AML-193 (cell line): ENCODE measurements around the gene ZNF600.
"Not testable (repeated sequence)": the region's sequence is repeated elsewhere in the genome, so short reads cannot be mapped to it uniquely, and the experiment has no call there.

Source experiments
- DNase-seq, 2 experiments: peaks; one replicate each; lab custom pipeline; 2025; lab: John Stamatoyannopoulos, UW

ZNF600 gene

GRCh38 chr19:52786464-52787354 is at the start of gene ZNF600:
TSS of gene ZNF600 (minus strand) at chr19:52786791. CDS start at chr19:52778888, 7,903 bp downstream.
- DNase-seq = peak; percentile 52 to 62

DNA sequence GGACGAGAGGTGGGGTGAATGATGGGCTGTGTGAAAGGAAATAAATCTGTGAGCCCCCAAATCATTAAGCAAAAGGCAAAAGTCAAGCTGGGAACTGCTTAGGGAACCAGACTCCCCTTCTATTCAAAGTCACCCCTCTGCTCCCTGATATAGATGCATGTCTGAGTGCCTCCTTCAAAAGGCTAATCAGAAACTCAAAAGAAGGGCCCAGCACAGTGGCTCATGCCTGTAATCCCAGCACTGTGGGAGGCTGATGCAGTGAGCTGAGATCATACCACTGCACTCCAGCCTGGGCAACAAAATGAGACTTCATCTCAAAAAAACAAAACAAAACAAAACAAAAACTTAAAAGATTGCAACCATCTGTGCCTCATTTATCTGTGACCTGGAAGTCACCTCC is 47.7 kb upstream of the ZNF600 start:
- not testable (repeated sequence) for DNase-seq

GRCh38 chr19:52833541-52833940 is 47.0 kb upstream of the ZNF600 start:
- DNase-seq = not testable (repeated sequence)

GRCh38 chr19:52829866-52830265 is 43.3 kb upstream of the ZNF600 start:
- DNase-seq = not testable (repeated sequence)

DNA sequence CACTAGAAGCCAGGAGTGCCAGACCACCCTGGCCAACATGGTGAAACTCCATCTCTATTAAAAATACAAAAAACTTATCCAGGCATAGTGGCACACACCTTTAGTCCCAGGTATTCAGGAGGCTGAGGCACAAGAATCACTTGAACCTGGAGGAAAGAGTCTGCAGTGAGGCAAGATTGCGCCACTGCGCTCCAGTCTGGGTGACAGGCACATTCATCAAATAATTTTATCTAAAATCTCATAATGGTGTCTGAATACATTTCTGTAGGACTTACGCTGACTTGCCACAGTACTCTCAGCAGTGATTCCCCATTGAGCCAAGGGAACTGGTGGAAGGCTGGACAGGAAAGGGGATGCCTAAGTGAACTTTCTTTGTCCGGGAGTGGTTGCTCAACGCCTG is 39.2 kb upstream of the ZNF600 start:
- DNase-seq = no peak

DNA sequence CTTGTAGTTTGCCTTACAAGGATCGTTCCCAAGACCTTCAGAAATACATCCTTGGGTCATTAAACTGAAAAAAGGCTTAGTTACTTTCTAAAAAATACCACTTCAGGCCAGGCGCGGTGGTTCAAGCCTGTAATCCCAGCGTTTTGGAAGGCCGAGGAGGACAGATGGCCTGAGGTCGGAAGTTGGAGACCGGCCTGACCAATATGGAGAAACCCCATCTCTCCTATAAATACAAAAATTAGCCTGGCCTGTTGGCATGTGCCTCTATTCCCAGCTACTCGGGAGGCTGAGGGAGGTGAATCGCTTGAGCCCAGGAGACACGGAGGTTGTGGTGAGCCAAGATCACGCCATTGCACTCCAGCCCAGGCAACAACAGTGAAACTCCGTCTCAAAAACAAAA is 37.1 kb upstream of the ZNF600 start:
- no peak for DNase-seq

DNA sequence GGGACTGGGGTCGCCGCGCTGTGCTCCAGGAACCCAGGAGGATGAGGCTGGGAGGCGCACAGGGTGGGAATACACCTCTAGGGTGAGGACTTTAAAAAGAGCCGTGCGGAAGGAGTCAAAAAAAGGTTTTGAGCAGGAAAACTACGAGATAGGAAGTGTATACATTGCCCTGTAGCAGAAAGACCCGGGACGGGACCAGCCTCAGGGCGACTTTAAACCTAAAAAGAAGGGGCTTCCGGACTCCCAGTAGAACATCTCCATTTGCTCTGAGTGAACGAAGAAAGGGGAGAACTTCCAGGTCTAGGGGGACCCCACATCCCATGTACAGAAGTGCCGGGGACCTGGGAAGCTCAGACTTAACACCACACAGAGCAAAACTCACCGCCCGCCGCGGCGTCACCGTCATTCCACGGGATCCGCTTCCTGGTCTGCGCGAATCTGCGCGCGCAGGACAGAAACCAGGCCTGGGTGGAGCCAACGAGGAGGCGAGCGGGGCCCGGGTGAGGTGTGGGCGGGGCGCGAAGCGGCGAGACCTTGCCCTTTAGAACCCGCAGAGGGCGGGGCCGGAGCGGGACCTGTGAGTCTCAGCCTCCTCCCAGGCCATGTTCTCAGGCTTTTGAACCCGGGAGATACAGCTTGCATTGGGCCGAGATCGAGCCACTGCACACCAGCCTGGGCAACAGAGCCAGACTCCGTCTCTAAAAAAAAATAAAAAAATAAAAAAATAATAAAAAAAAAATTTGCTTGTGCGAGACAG is 34.8 kb upstream of the ZNF600 start, which contains the start of gene ZNF28:
ZNF28 (minus strand) TSS at position 430 of the 757 bp plus-strand sequence. CDS start 3,675 bp downstream, outside the sequence.
- peak; percentile 26 to 36 for DNase-seq

DNA sequence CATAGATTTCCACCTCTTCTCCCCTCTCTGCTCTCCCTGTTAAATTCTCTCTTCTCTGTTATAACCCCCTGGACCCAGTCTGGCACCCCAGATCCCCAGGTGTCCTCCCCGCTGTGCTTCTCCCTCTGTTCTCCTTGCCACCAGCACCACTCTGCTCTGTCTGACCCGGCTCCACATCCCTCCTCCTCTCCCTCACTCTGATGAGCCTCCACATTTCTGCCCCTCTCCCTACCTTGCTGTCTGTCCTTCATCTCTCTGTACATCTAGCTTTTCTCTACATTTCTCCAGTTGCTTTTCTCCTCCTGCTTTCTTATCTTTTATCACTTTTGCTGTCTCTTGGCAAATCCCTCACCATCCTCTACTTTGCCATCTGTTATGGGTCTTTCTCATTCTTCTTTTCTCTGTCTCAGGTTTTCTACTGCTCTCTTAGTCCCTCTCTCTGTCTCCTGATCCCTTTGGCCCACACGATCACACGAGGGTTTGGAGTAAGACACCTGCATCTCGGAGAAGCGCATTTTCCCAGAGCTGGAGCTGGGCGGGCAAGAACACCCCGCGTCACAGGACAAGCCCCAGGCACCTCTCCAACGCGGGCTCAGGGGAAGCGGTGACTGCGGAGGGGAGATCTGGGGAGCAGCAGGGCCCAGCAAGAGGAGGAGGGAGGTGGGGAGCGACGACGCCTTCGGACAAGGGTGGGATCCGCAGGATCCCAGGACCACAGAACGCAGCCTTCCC is 34.0 kb upstream of the ZNF600 start:
- not testable (repeated sequence) for DNase-seq

DNA sequence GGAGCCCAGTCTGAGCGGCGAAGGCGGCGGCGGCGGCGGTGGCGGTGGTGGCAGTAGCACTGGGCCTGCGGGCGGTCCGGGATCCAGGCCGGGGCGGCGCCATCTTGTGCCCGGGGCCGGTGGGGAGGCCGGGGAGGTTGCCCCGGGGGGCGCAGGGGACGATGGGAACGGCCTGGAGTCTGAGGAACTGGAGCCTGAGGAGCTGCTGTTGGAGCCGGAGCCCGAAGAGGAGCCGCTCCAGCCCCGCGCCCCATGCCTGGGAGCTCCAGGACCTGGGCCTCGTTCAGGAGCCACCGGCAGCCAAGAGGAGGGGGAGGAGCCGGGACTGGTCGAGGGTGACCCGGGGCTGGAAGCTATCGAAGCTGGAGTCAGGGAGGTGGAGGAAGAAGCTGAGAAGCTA is 23.2 kb upstream of the ZNF600 start:
- no peak for DNase-seq

DNA sequence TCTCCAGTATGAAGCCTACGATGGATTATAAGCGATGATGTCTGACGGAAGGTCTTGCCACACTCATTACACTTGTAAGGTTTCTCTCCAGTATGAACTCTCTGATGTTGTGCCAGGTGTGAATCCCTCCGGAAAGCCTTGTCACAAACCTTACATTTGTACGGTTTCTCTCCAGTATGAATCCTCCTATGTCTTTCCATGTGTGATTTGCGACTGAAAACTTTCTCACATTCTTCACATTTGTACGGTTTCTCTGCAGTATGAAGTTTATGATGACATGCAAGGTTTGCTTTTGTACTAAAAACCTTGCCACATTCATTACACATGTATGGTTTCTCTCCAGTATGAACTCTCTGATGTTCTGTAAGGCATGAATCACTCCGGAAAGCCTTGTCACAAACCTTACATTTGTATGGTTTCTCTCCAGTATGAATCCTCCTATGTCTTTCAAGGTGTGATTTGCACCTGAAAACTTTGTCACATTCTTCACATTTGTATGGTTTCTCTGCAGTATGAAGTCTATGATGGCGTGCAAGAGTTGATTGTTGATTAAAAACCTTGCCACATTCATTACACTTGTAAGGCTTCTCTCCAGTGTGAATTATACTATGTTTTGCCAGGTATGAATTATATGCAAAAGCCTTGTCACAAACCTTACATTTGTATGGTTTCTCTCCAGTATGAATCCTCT is 13.5 kb upstream of the ZNF600 start:
- not testable (repeated sequence) for DNase-seq

DNA sequence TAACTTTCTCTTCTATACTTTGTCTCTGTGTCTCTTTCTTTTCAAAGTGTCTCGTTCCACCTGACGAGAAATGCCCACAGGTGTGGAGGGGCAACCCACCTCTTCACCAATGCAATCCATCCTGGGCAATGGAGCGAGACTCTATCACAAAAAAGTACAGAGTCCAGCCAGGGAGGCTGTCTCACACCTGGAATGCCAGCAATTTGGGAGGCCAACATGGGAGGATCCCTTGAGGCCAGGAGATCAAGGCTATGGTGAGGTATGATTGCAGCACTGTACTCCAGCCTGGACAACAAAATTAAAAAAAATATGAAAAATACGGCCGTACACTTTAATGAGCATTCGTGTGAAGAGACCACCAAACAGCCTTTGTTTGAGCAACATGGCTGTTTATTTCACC is 2.8 kb upstream of the ZNF600 start:
- no peak for DNase-seq

GRCh38 chr19:52786078-52786463 is 520 bp downstream of the ZNF600 start:
- DNase-seq = no peak

DNA sequence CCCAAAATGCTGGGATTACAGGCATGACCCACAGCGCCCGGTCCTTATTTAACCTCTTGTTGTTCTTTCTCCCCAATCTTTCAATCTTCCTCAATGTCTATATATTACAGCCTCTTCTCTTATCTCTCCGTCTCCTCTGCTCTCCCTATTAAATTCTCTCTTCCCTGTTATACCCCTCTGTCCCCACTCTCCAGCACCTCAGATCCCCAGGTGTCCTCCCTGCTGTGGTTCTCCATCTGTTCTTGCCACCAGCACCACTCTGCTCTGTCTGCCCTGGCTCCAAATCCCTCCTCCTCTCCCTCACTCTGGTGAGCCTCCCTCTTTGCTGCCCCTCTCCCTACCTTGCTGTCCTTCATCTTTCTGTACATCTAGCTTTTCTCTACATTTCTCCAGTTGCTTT is 1.1 kb downstream of the ZNF600 start:
- DNase-seq = no peak

GRCh38 chr19:52782864-52783263 is 3.7 kb downstream of the ZNF600 start:
- not testable (repeated sequence) for DNase-seq

DNA sequence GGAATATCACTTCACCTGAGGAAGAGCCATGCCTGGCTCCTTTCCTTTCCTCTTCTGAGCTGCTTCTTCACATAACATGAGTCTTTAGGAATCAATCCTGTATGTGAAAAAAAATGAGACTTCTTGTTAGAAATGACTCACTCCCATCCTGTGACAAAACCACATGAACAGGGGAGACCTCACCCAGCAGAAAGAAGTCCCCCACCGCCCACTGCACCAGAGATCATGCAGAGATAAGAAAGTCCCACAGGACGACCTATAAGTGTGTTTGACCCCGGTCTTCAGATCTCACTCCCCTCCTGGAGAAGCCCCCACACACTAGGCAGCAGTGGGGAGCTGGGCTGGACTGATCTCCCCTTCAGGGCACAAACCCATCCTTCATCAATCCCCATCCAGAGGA is 7.8 kb downstream of the ZNF600 start:
- DNase-seq = no peak

- DNase-seq = not testable (repeated sequence)
Measured at GRCh38 chr19:52756447-52756846, 30.1 kb downstream of the ZNF600 start.

- DNase-seq = no peak
Measured at GRCh38 chr19:52749780-52750179, 36.8 kb downstream of the ZNF600 start.

GRCh38 chr19:52748336-52748950 is 38.1 kb downstream of the ZNF600 start:
- no peak for DNase-seq

- DNase-seq = not testable (repeated sequence)
Measured at GRCh38 chr19:52745919-52746318, 40.7 kb downstream of the ZNF600 start.

- no peak for DNase-seq
Measured at GRCh38 chr19:52743091-52743490, 43.5 kb downstream of the ZNF600 start.

DNA sequence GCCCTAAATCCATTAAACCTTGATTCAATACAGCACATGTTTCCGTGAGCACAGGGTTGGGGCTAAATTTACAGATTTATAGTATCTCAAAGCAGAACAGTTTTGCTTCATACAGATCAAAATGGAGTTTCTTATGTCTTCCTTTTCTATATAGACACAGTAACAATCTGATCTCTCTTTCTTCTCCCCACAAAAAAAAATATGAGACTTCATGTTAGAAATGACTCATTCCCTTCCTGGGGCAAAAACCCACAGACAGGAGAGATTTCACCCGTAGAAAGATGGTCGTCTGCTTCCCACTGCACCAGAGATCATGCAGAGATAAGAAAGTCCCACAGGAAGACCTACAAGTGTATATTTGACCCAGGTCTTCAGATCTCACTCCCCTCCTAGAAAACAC is 44.1 kb downstream of the ZNF600 start:
- no peak for DNase-seq
